Tibial nerve (tissue), 4 donors: ENCODE data around the gene ING2.

ENCODE experiments used
- EP300 ChIP-seq, 2 donors: sonication (generic); formaldehyde crosslinking; IDR thresholded peaks; one replicate each; pipeline ENCODE4 v1.6.1; 2017; ENCODE audit warnings: antibody characterized with exemption in 2 of 2, mild to moderate bottlenecking in 1 of 2
- POLR2A ChIP-seq, 2 donors: fragments of 450-650 bp; IDR thresholded peaks; one replicate each; pipeline ENCODE4 v1.6.1; 2017; ENCODE audit warnings: antibody characterized with exemption in 2 of 2, mild to moderate bottlenecking in 2 of 2, moderate library complexity in 2 of 2
- TF ChIP-seq, protein P1 (sequence below), 5 experiments: fragments of 200-600 bp in 3 of 5; fragments of 450-650 bp in 2 of 5; sonication (generic) in 3 of 5; IDR thresholded peaks; one replicate each; pipeline ENCODE4 v1.5.1; 2016 to 2019; ENCODE audit warnings: antibody characterized with exemption in 5 of 5, mild to moderate bottlenecking in 3 of 5, moderate library complexity in 2 of 5

DNA sequence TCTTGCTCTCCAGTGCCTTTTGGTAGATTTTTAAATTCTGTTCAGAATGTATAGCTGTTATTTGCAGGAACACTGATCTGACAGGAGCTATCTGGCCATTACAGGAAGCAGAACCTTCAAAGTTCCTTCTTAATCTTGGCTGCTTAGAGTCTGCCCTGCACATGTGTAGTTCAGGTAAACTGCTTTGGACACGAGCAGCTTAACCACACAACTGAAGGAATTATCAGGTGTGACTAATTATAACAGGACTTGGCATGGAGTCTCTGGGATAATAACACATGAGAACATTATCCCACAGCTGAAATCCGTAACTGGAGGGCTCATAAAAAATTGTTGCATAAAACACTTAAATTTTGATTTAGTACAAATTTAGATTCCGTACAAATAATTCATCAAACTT is 11.6 kb upstream of the ING2 start:
- TF ChIP-seq POLR2A (IDR thresholded peaks at IDR 0.05) = no peak
- TF ChIP-seq, protein P1, sequence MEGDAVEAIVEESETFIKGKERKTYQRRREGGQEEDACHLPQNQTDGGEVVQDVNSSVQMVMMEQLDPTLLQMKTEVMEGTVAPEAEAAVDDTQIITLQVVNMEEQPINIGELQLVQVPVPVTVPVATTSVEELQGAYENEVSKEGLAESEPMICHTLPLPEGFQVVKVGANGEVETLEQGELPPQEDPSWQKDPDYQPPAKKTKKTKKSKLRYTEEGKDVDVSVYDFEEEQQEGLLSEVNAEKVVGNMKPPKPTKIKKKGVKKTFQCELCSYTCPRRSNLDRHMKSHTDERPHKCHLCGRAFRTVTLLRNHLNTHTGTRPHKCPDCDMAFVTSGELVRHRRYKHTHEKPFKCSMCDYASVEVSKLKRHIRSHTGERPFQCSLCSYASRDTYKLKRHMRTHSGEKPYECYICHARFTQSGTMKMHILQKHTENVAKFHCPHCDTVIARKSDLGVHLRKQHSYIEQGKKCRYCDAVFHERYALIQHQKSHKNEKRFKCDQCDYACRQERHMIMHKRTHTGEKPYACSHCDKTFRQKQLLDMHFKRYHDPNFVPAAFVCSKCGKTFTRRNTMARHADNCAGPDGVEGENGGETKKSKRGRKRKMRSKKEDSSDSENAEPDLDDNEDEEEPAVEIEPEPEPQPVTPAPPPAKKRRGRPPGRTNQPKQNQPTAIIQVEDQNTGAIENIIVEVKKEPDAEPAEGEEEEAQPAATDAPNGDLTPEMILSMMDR (IDR thresholded peaks at IDR 0.05) = no peak
- TF ChIP-seq EP300 (IDR thresholded peaks at IDR 0.05) = no peak
